KOPT-K1 (cell line): ENCODE measurements around the gene AVL9.
"Not testable (repeated sequence)": the region's sequence is repeated elsewhere in the genome, so short reads cannot be mapped to it uniquely, and the experiment has no call there.

Experiments
- H3K27ac ChIP-seq: fragments of 200-600 bp; sonication (generic); 2 replicates; pipeline ENCODE4 v1.5.1; 2016; ENCODE audit warnings: antibody characterized with exemption, mild to moderate bottlenecking, low read depth, low read length; ENCODE audit not compliant: poor library complexity, severe bottlenecking
- H3K36me3 ChIP-seq: fragments of 200-600 bp; sonication (generic); 2 replicates; pipeline ENCODE4 v1.5.1; 2017; ENCODE audit warnings: antibody characterized with exemption, mild to moderate bottlenecking, low read length, moderate library complexity; ENCODE audit not compliant: insufficient read depth
- H3K9me3 ChIP-seq: fragments of 200-600 bp; sonication (generic); 2 replicates; pipeline ENCODE4 v1.5.1; 2017; ENCODE audit warnings: antibody characterized with exemption, low read length, mild to moderate bottlenecking; ENCODE audit not compliant: insufficient read depth, poor library complexity, severe bottlenecking

The AVL9 gene

GRCh38 chr7:32495298-32496051 lies at the start of gene AVL9:
AVL9 (plus strand) TSS chr7:32495489; CDS start chr7:32495710, 221 bp downstream.
- Histone ChIP-seq H3K36me3 (peaks cover 10% of the 10 kb centered on the region), H3K27ac (peak within 1 kb of the TSS; percentile 88), H3K9me3 (peaks cover 18% of the 10 kb centered on the region)

- no peaks in the 10 kb centered on the region for H3K9me3 ChIP-seq
- H3K27ac ChIP-seq, result no peak overlapping the region
- H3K36me3 ChIP-seq, result no peaks in the 10 kb centered on the region
Observed at GRCh38 chr7:32447218-32447617, 48.1 kb upstream of the AVL9 start.

GRCh38 chr7:32453341-32454011 lies 41.8 kb upstream of the AVL9 start:
- Histone ChIP-seq H3K36me3 (no peaks in the 10 kb centered on the region), H3K9me3 (peaks cover 10% of the 10 kb centered on the region), H3K27ac (no peak overlapping the region)

GRCh38 chr7:32458025-32458424 lies 37.3 kb upstream of the AVL9 start:
- Histone ChIP-seq H3K27ac (no peak overlapping the region), H3K36me3 (no peaks in the 10 kb centered on the region), H3K9me3 (peaks cover 10% of the 10 kb centered on the region)

- H3K27ac ChIP-seq, result no peak overlapping the region
- H3K9me3 ChIP-seq, result peaks cover 10% of the 10 kb centered on the region
- no peaks in the 10 kb centered on the region for H3K36me3 ChIP-seq
Observed at GRCh38 chr7:32459788-32460187, 35.5 kb upstream of the AVL9 start.

- Histone ChIP-seq H3K27ac (no peak overlapping the region), H3K9me3 (peaks cover 9% of the 10 kb centered on the region), H3K36me3 (no peaks in the 10 kb centered on the region)
Observed at GRCh38 chr7:32461484-32461883, 33.8 kb upstream of the AVL9 start.

- Histone ChIP-seq H3K27ac (no peak overlapping the region), H3K36me3 (no peaks in the 10 kb centered on the region), H3K9me3 (peaks cover 2% of the 10 kb centered on the region)
Observed at GRCh38 chr7:32462451-32462850, 32.8 kb upstream of the AVL9 start.

- Histone ChIP-seq H3K36me3 (no peaks in the 10 kb centered on the region), H3K27ac (no peak overlapping the region), H3K9me3 (no peaks in the 10 kb centered on the region)
Observed at GRCh38 chr7:32462977-32463376, 32.3 kb upstream of the AVL9 start.

- not testable (repeated sequence) for H3K9me3 ChIP-seq, H3K36me3 ChIP-seq, H3K27ac ChIP-seq
Observed at GRCh38 chr7:32464641-32465416, 30.5 kb upstream of the AVL9 start.

GRCh38 chr7:32470004-32470403 lies 25.3 kb upstream of the AVL9 start:
- H3K9me3 ChIP-seq, H3K27ac ChIP-seq, H3K36me3 ChIP-seq: not testable (repeated sequence)

GRCh38 chr7:32470871-32471270 lies 24.4 kb upstream of the AVL9 start:
- Histone ChIP-seq H3K36me3 (no peaks in the 10 kb centered on the region), H3K27ac (no peak overlapping the region), H3K9me3 (no peaks in the 10 kb centered on the region)

GRCh38 chr7:32472015-32472414 lies 23.3 kb upstream of the AVL9 start:
- Histone ChIP-seq H3K27ac (no peak overlapping the region), H3K9me3 (no peaks in the 10 kb centered on the region), H3K36me3 (no peaks in the 10 kb centered on the region)

- Histone ChIP-seq H3K27ac (no peak overlapping the region), H3K9me3 (no peaks in the 10 kb centered on the region), H3K36me3 (no peaks in the 10 kb centered on the region)
Observed at GRCh38 chr7:32474008-32474407, 21.3 kb upstream of the AVL9 start.

GRCh38 chr7:32476816-32477648 lies 18.3 kb upstream of the AVL9 start:
- H3K27ac ChIP-seq, result no peak overlapping the region

GRCh38 chr7:32477649-32477980 lies 17.7 kb upstream of the AVL9 start:
- Histone ChIP-seq H3K9me3 (no peaks in the 10 kb centered on the region), H3K36me3 (no peaks in the 10 kb centered on the region), H3K27ac (no peak overlapping the region)

More at GRCh38 chr7:32476816-32477648, 18.3 kb upstream of the AVL9 start:
- Histone ChIP-seq H3K9me3 (no peaks in the 10 kb centered on the region), H3K36me3 (no peaks in the 10 kb centered on the region)
